MCF 10A (cell line): Measurements from ENCODE around the gene SCARB1. TPM values are rescaled to one million over a fixed set of nuclear protein-coding genes. Genes with fewer than 3 reads are reported as not detected.
A peak's percentile ranks its signal among the peaks of the same experiment; 100 is the strongest.

ENCODE experiments used
- BruUV-seq: library from RNA; stranded (reverse); fragments of 400-500 nt; replicated peaks from 2 replicates; lab custom pipeline; 2021; lab: Mats Ljungman, UMichigan
- CTCF ChIA-PET: fragments of 300-600 bp; sonication (Branson Sonifier 250); formaldehyde crosslinking; extraction: SDS; loops from one replicate; lab custom pipeline; 2021; ENCODE audit warnings: antibody characterized with exemption, inconsistent platforms; lab: Yijun Ruan, JAX
- POLR2A ChIA-PET: fragments of 300-600, 350-650 bp; sonication (Branson Sonifier 250); formaldehyde crosslinking; extraction: SDS; loops from one replicate; lab custom pipeline; 2020; ENCODE audit warnings: antibody characterized with exemption, inconsistent platforms; lab: Yijun Ruan, JAX
- DNase-seq: peaks from one replicate; pipeline ENCODE4 v3.0.0-alpha.2; 2018; ENCODE audit not compliant: unreplicated experiment
- H3K27ac Mint-ChIP-seq: one replicate; pipeline ENCODE4 v1.8.0; 2022; ENCODE audit warnings: mild to moderate bottlenecking, low read depth, mixed read lengths; ENCODE audit not compliant: unreplicated experiment
- H3K27me3 Mint-ChIP-seq: one replicate; pipeline ENCODE4 v1.8.0; 2022; ENCODE audit warnings: mixed read lengths; ENCODE audit not compliant: insufficient read depth, unreplicated experiment
- H3K36me3 Mint-ChIP-seq: one replicate; pipeline ENCODE4 v1.8.0; 2022; ENCODE audit warnings: mild to moderate bottlenecking, moderate library complexity, mixed read lengths; ENCODE audit not compliant: insufficient read depth, unreplicated experiment
- H3K4me1 Mint-ChIP-seq: one replicate; pipeline ENCODE4 v1.8.0; 2022; ENCODE audit warnings: mixed read lengths; ENCODE audit not compliant: insufficient read depth, unreplicated experiment
- H3K4me3 Mint-ChIP-seq: one replicate; pipeline ENCODE4 v1.8.0; 2022; ENCODE audit warnings: mild to moderate bottlenecking, moderate library complexity, mixed read lengths; ENCODE audit not compliant: unreplicated experiment
- H3K9me3 Mint-ChIP-seq: one replicate; pipeline ENCODE4 v1.8.0; 2022; ENCODE audit warnings: mixed read lengths; ENCODE audit not compliant: unreplicated experiment
- CTCF ChIP-seq: fragments of 200-600 bp; IDR thresholded peaks from one replicate; pipeline ENCODE4 v1.8.0; 2022; ENCODE audit warnings: antibody characterized with exemption, mild to moderate bottlenecking; ENCODE audit not compliant: unreplicated experiment
- intact Hi-C: fragments of 100-400 bp; cut with micrococcal nuclease; formaldehyde crosslinking; loops from 2 replicates; pipeline ENCODE4 v1.14.1; 2022
- total RNA-seq: library from RNA; stranded (reverse); gene quantifications from 2 replicates; pipeline ENCODE4 v1.2.3, GENCODE V29; 2022

SCARB1 gene
- total RNA-seq, 1 experiment from 2014 or later: 71.0 TPM

- no peak for TF ChIP-seq CTCF
- no peaks in the 10 kb centered on the region for H3K27me3 Mint-ChIP-seq
- ChIA-PET CTCF (interaction anchor here (0.6 to 1.1 kb wide), 2 partner anchors 9 to 740 kb away, joined by 3 to 4 read pairs; no protein-coding TSS in a partner anchor), POLR2A (interaction anchor here (1.1 kb wide), 1 partner anchor 52 kb away, joined by 4 read pairs; no protein-coding TSS in a partner anchor)
- DNase-seq: no peak
- H3K27ac Mint-ChIP-seq: no peak overlapping the region
- BruUV-seq: no TSS peak
- H3K4me1 Mint-ChIP-seq: peaks cover 39% of the 10 kb centered on the region
- intact Hi-C loops: no loop called here
- no peaks in the 10 kb centered on the region for H3K9me3 Mint-ChIP-seq
- H3K36me3 Mint-ChIP-seq: peaks cover 6% of the 10 kb centered on the region
- no peak overlapping the region for H3K4me3 Mint-ChIP-seq
These were observed 87.5 kb downstream of the SCARB1 start for GRCh38 chr12:124776125-124776513.

DNA sequence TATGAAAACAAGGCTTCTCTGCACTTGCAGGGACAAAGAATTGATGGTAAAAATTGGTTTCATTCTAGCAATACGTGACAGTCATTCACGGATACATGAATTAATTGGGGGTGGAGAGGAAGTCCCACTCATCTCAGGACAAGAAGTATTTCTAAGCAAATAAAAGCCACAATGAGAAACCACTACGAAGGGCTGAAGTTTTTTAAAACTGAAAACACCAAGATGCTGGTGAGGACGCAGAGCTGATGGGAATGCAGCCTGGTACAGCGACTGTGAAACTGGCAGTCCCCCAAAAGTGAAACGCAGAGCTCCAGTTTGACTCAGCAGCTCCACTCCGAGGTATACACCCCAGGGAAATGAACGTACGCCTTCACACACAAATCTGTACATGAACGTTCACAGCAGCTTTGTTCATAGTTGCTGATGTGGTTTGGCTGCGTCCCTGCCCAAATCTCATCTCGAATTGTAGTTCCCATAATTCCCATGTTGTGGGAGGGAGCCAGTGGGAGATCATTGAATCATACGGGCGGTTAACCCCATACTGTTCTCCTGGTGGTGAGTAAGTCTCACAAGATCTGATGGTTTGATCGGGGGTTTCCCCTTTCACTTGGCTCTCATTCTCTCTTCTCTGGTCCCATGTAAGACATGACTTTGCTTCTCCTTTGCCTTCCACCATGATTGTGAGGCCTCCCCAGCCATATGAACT, 89.0 kb downstream of the SCARB1 start:
- no TSS peak for BruUV-seq
- intact Hi-C loops: loop anchor here (2.0 to 5.0 kb wide), 4 partner anchors 88 to 442 kb away; partner anchors contain the start of gene SCARB1
- CTCF ChIA-PET: interaction anchor here (0.7 to 0.8 kb wide), 2 partner anchors 12 to 132 kb away, joined by 4 read pairs; no protein-coding TSS in a partner anchor
- Mint-ChIP-seq H3K9me3 (no peaks in the 10 kb centered on the region), H3K4me3 (peak overlapping the region; percentile 32), H3K36me3 (peaks cover 6% of the 10 kb centered on the region), H3K27ac (peak overlapping the region; percentile 40), H3K27me3 (no peaks in the 10 kb centered on the region), H3K4me1 (peaks cover 39% of the 10 kb centered on the region)
- peak; percentile 92 for DNase-seq
- POLR2A ChIA-PET: interaction anchor here (0.7 to 1.5 kb wide), 6 partner anchors 27 to 331 kb away, joined by 3 to 4 read pairs (median 3); no protein-coding TSS in a partner anchor
- peak; percentile 12 for TF ChIP-seq CTCF

DNA sequence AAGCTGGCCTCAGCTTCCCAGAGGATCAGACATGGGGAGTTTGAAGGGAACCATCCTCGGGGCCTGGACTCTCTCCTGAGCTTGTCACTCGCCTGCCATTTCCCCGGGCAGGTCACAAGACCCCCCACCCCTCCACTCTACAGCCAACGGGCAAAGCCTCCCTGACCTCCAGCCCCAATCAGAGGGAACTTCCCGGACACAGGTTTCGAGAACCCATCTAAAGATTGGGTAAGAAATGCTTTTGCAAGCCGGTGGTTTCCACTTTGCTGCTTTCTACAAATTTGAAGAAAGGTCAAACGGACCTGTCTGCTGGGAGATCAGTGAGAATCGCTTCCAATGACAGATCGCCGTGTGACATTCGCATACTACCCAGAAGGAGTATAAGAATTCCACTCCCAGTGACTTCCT, 89.6 kb downstream of the SCARB1 start:
- no peaks in the 10 kb centered on the region for H3K27me3 Mint-ChIP-seq
- no peaks in the 10 kb centered on the region for H3K9me3 Mint-ChIP-seq
- no TSS peak for BruUV-seq
- ChIA-PET CTCF (interaction anchor here (0.7 to 9.3 kb wide), 3 partner anchors 11 to 738 kb away, joined by 4 to 64 read pairs (median 4); no protein-coding TSS in a partner anchor), POLR2A (interaction anchor here (0.9 to 1.5 kb wide), 4 partner anchors 27 to 255 kb away, joined by 3 to 4 read pairs (median 4); no protein-coding TSS in a partner anchor)
- H3K4me1 Mint-ChIP-seq: peaks cover 39% of the 10 kb centered on the region
- TF ChIP-seq CTCF: no peak
- peak; percentile 66 for DNase-seq
- peaks cover 1% of the 10 kb centered on the region for H3K36me3 Mint-ChIP-seq
- H3K4me3 Mint-ChIP-seq: peak overlapping the region; percentile 32
- H3K27ac Mint-ChIP-seq: peak overlapping the region; percentile 40
- intact Hi-C loops: loop anchor here (2.0 to 5.0 kb wide), 4 partner anchors 89 to 442 kb away; partner anchors contain the start of gene SCARB1
